Breast epithelium (tissue), 3 donors: ENCODE data around the gene SEMA4D.

Source experiments
- CTCF ChIP-seq, 3 donors: fragments of 450-650 bp; IDR thresholded peaks; one replicate each; pipeline ENCODE4 v1.5.1; 2016 to 2017; ENCODE audit warnings: antibody characterized with exemption in 3 of 3, mild to moderate bottlenecking in 3 of 3, moderate library complexity in 3 of 3
- POLR2A ChIP-seq: fragments of 450-650 bp; IDR thresholded peaks from one replicate; pipeline ENCODE4 v1.6.1; 2016; ENCODE audit warnings: antibody characterized with exemption, mild to moderate bottlenecking, moderate library complexity

- TF ChIP-seq CTCF (IDR thresholded peaks at IDR 0.05) = no peak
- no peak for TF ChIP-seq POLR2A
These were observed 99.3 kb downstream of the SEMA4D start for GRCh38 chr9:89398621-89399020.
